MM.1S (cell line): ENCODE data around the gene EVA1C.

Experiments
- EZH2 ChIP-seq: fragments of 300-600 bp; sonication (generic); optimal IDR thresholded peaks from 2 replicates; pipeline ENCODE3; 2017; ENCODE audit warnings: low read depth, mild to moderate bottlenecking, antibody characterized with exemption, low read length, mixed read lengths
- EZH2phosphoT487 ChIP-seq: fragments of 300-600 bp; sonication (generic); IDR thresholded peaks from 2 replicates; pipeline ENCODE4 v1.6.1; 2018; ENCODE audit warnings: antibody characterized with exemption, low read length
- TF ChIP-seq, protein P1 (sequence below): fragments of 300-600 bp; sonication (generic); IDR thresholded peaks from 2 replicates; pipeline ENCODE4 v1.5.1; 2016; ENCODE audit warnings: antibody characterized with exemption, low read length, mixed read lengths

DNA sequence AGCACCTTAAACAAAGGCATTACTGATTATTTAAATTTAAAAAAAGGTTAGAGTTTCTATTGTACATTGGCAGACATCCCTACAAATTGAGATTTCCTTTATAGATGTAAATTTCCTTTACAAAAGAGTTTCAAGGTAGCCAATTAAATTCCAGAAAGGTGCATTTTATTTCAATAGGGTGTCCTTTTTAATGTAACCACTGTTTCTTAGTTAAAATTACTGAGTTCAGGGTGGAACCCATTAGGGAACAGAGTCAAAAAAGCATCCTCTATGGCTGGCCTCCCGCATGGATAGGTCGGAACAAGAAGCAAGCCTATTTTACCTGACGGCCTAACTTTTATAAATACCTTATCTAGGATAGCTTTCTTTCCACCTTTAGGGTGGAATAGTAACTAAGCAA, 148.4 kb downstream of the EVA1C start:
- TF ChIP-seq, protein P1, sequence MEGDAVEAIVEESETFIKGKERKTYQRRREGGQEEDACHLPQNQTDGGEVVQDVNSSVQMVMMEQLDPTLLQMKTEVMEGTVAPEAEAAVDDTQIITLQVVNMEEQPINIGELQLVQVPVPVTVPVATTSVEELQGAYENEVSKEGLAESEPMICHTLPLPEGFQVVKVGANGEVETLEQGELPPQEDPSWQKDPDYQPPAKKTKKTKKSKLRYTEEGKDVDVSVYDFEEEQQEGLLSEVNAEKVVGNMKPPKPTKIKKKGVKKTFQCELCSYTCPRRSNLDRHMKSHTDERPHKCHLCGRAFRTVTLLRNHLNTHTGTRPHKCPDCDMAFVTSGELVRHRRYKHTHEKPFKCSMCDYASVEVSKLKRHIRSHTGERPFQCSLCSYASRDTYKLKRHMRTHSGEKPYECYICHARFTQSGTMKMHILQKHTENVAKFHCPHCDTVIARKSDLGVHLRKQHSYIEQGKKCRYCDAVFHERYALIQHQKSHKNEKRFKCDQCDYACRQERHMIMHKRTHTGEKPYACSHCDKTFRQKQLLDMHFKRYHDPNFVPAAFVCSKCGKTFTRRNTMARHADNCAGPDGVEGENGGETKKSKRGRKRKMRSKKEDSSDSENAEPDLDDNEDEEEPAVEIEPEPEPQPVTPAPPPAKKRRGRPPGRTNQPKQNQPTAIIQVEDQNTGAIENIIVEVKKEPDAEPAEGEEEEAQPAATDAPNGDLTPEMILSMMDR: no peak
- TF ChIP-seq EZH2: no peak
- no peak for TF ChIP-seq EZH2phosphoT487
